Keratinocyte (primary cell): ENCODE data around the gene HHIPL1.

Source experiments
- CTCF ChIP-seq, 3 experiments: IDR thresholded peaks in 1 of 3; conservative IDR thresholded peaks in 1 of 3; optimal IDR thresholded peaks in 1 of 3; 2 replicates in 2 of 3; 3 replicates in 1 of 3; pipeline versions ENCODE3 to v1.5.1; 2011; ENCODE audit warnings: low read length in 3 of 3, mild to moderate bottlenecking in 3 of 3, moderate library complexity in 2 of 3, control low read depth in 1 of 3, inconsistent platforms in 1 of 3; ENCODE audit not compliant: insufficient read depth in 2 of 3; ENCODE audit errors: extremely low read depth in 1 of 3
- EZH2 ChIP-seq: IDR thresholded peaks from one replicate; pipeline ENCODE4 v1.6.1; 2012; ENCODE audit warnings: inconsistent platforms, mild to moderate bottlenecking, low read length, moderate library complexity

GRCh38 chr14:99604278-99604765 lies 40.6 kb upstream of the HHIPL1 start:
- TF ChIP-seq CTCF (optimal IDR thresholded peaks at IDR 0.05 in 1 of 3, IDR thresholded peaks at IDR 0.05 in 1 of 3, conservative IDR thresholded peaks at IDR 0.05 in 1 of 3; ENCODE audit: extremely low read depth in 1 of 3, insufficient read depth in 2 of 3, low read length in 3 of 3): no peak
- TF ChIP-seq EZH2: no peak
